Endothelial cell of umbilical vein (primary cell): ENCODE results near the gene PAK4. TPM values are rescaled to one million over a fixed set of nuclear protein-coding genes. Genes with fewer than 3 reads are reported as not detected.

Source experiments
- BruUV-seq: library from RNA; stranded (reverse); fragments of 400-500 nt; replicated peaks from 2 replicates; lab custom pipeline; 2021; lab: Mats Ljungman, UMichigan
- CTCF ChIA-PET: fragments of 300-600, 350-600 bp; sonication (Branson Sonifier 250); formaldehyde crosslinking; loops from one replicate; lab custom pipeline; 2021; ENCODE audit warnings: antibody characterized with exemption, inconsistent platforms; lab: Charles Lee
- POLR2A ChIA-PET: fragments of 300-600, 350-600 bp; sonication (Branson Sonifier 250); formaldehyde crosslinking; loops from one replicate; lab custom pipeline; 2021; ENCODE audit warnings: antibody characterized with exemption, inconsistent platforms; lab: Charles Lee
- DNase-seq: peaks from one replicate; pipeline ENCODE4 v3.0.0-alpha.2; 2011; ENCODE audit warnings: low read depth, low spot score
- FAIRE-seq: peaks from 2 replicates; lab custom pipeline; 2011; peaks lifted over from hg19 to GRCh38; lab: Jason Lieb, UNC
- H2AFZ ChIP-seq: 2 replicates; pipeline ENCODE4 v1.6.0; 2012; ENCODE audit warnings: low read depth, low read length, control low read depth, inconsistent platforms
- H3K27ac ChIP-seq: 2 replicates; pipeline ENCODE4 v1.5.1; 2011; ENCODE audit warnings: low read depth, mild to moderate bottlenecking, control low read depth, low read length, moderate library complexity; ENCODE audit not compliant: insufficient read depth
- H3K27me3 ChIP-seq, 2 experiments: 2 replicates each; pipeline versions ENCODE4 v1.6.0 to v1.6.1; 2011; ENCODE audit warnings: low read length in 2 of 2, mixed read lengths in 1 of 2; ENCODE audit not compliant: control insufficient read depth in 2 of 2, insufficient read depth in 2 of 2
- H3K36me3 ChIP-seq, 2 experiments: 2 replicates in 1 of 2; 3 replicates in 1 of 2; pipeline ENCODE4 v1.5.1; 2011; ENCODE audit warnings: low read length in 2 of 2, mild to moderate bottlenecking in 1 of 2, moderate library complexity in 1 of 2; ENCODE audit not compliant: control insufficient read depth in 2 of 2, insufficient read depth in 2 of 2; ENCODE audit errors: extremely low read depth in 1 of 2
- H3K4me1 ChIP-seq: 3 replicates; pipeline ENCODE4 v1.5.1; 2011; ENCODE audit warnings: mild to moderate bottlenecking, low read length; ENCODE audit not compliant: control insufficient read depth, insufficient read depth; ENCODE audit errors: extremely low read depth
- H3K4me2 ChIP-seq: 2 replicates; pipeline ENCODE4 v1.6.1; 2011; ENCODE audit warnings: low read length, control low read depth, mixed read lengths; ENCODE audit not compliant: insufficient read depth
- H3K4me3 ChIP-seq, 3 experiments: fragments of 200-600 bp in 1 of 3; sonication (generic), shearing (Covaris generic) in 1 of 3; replicated peaks in 1 of 3; 2 replicates each; pipeline ENCODE4 v1.5.1; 2011 to 2016; ENCODE audit warnings: control low read depth in 3 of 3, low read length in 3 of 3, mild to moderate bottlenecking in 2 of 3, inconsistent platforms in 1 of 3, low read depth in 1 of 3, moderate library complexity in 1 of 3; ENCODE audit not compliant: insufficient read depth in 1 of 3
- H3K79me2 ChIP-seq: 2 replicates; pipeline ENCODE4 v1.6.0; 2012; ENCODE audit warnings: low read length, inconsistent platforms; ENCODE audit not compliant: control insufficient read depth, insufficient read depth
- H3K9ac ChIP-seq: replicated peaks from 2 replicates; pipeline ENCODE3; 2011; ENCODE audit warnings: low read length, control low read depth; ENCODE audit not compliant: insufficient read depth; ENCODE audit errors: extremely low read depth
- H3K9me1 ChIP-seq: replicated peaks from 3 replicates; pipeline ENCODE4 v1.6.0; 2011; ENCODE audit warnings: mild to moderate bottlenecking, low read length; ENCODE audit not compliant: control insufficient read depth, insufficient read depth; ENCODE audit errors: extremely low read depth
- H3K9me3 ChIP-seq: replicated peaks from 2 replicates; pipeline ENCODE4 v1.5.1; 2012; ENCODE audit warnings: low read length, inconsistent platforms; ENCODE audit not compliant: control insufficient read depth, insufficient read depth
- H4K20me1 ChIP-seq: replicated peaks from 2 replicates; pipeline ENCODE3; 2011; ENCODE audit warnings: mild to moderate bottlenecking, low read length; ENCODE audit not compliant: control insufficient read depth, insufficient read depth; ENCODE audit errors: extremely low read depth
- CTCF ChIP-seq, 2 donors: IDR thresholded peaks; 1 replicate in 1 of 2; 2 replicates in 1 of 2; pipeline ENCODE4 v1.5.1; 2011; ENCODE audit warnings: low read length in 2 of 2, mild to moderate bottlenecking in 2 of 2, moderate library complexity in 2 of 2, control low read depth in 1 of 2, inconsistent platforms in 1 of 2, low read depth in 1 of 2; ENCODE audit not compliant: insufficient read depth in 1 of 2; ENCODE audit errors: extremely low read depth in 1 of 2
- EZH2 ChIP-seq: IDR thresholded peaks from 2 replicates; pipeline ENCODE4 v1.6.1; 2012; ENCODE audit warnings: borderline replicate concordance, low read depth, mild to moderate bottlenecking, moderate library complexity, low read length, inconsistent platforms; ENCODE audit not compliant: severe bottlenecking
- FOS ChIP-seq: IDR thresholded peaks from 2 replicates; pipeline ENCODE4 v1.6.1; 2011; ENCODE audit warnings: mild to moderate bottlenecking, low read length, moderate library complexity, borderline replicate concordance; ENCODE audit not compliant: insufficient read depth
- GATA2 ChIP-seq: IDR thresholded peaks from 2 replicates; pipeline ENCODE4 v1.7.0; 2011; ENCODE audit warnings: low read depth, mild to moderate bottlenecking, moderate library complexity, mixed read lengths, low read length; ENCODE audit not compliant: insufficient read length, insufficient read depth
- JUN ChIP-seq: IDR thresholded peaks from 2 replicates; pipeline ENCODE4 v1.6.1; 2011; ENCODE audit warnings: borderline replicate concordance, low read depth; ENCODE audit not compliant: insufficient read length, insufficient read depth
- MYC ChIP-seq: IDR thresholded peaks from one replicate; pipeline ENCODE4 v1.6.1; 2011; ENCODE audit warnings: mild to moderate bottlenecking, low read depth, low read length
- POLR2A ChIP-seq: IDR thresholded peaks from 2 replicates; pipeline ENCODE4 v1.6.1; 2012; ENCODE audit warnings: low read depth, mild to moderate bottlenecking, control low read depth, low read length
- dilution Hi-C: fragments of 300-500 bp; cut with MboI; formaldehyde crosslinking; loops from one replicate; pipeline ENCODE4 v1.15.0; 2019; ENCODE audit warnings: low sequenced_read_pairs; ENCODE audit not compliant: extremely low pct_ligation_motif_present
- intact Hi-C: fragments of 100-400 bp; cut with micrococcal nuclease; formaldehyde crosslinking; loops from one replicate; pipeline ENCODE4 v1.10.0; 2022
- polyA plus RNA-seq, 4 experiments: library from polyadenylated mRNA; depleted of rRNA in 3 of 4; stranded (reverse) in 3 of 4; unstranded in 1 of 4; fragments of >200 nt; gene quantifications; 2 replicates each; pipeline versions ENCODE4 v1.2.1 to v1.2.3, GENCODE V29; 2011 to 2012; ENCODE audit warnings: missing spikeins in 1 of 4
- total RNA-seq: library from RNA; stranded (reverse); gene quantifications from 2 replicates; pipeline ENCODE4 v1.2.3, GENCODE V29; 2021
- TF ChIP-seq, protein P1 (sequence below): IDR thresholded peaks from 2 replicates; pipeline ENCODE4 v1.6.1; 2011; ENCODE audit not compliant: insufficient read depth, insufficient read length

Gene PAK4
- total and polyA plus RNA-seq, 2 donors (not counting 3 experiments of a cell fraction or from before 2014, with no cell fraction given): 39.8 to 55.4 TPM

- Histone ChIP-seq H3K27me3 (no peaks in the 10 kb centered on the region), H3K9me3 (no peaks in the 10 kb centered on the region), H2AFZ (no peak overlapping the region), H4K20me1 (peaks cover 3% of the 10 kb centered on the region), H3K4me2 (no peak overlapping the region), H3K4me3 (no peak overlapping the region), H3K4me1 (peaks cover 15% of the 10 kb centered on the region), H3K9me1 (no peaks in the 10 kb centered on the region), H3K9ac (no peak overlapping the region), H3K79me2 (peaks cover 50% of the 10 kb centered on the region), H3K27ac (no peak overlapping the region), H3K36me3 (peaks cover 0 to 3% of the 10 kb centered on the region in 2 experiments)
- no peak for TF ChIP-seq FOS
- TF ChIP-seq, protein P1, sequence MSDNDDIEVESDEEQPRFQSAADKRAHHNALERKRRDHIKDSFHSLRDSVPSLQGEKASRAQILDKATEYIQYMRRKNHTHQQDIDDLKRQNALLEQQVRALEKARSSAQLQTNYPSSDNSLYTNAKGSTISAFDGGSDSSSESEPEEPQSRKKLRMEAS: no peak
- no peak for TF ChIP-seq JUN
- no peak for TF ChIP-seq MYC
- TF ChIP-seq CTCF (IDR thresholded peaks at IDR 0.05; ENCODE audit: extremely low read depth in 1 of 2, insufficient read depth in 1 of 2, low read depth in 1 of 2, low read length in 2 of 2): no peak
- no peak for TF ChIP-seq POLR2A
- TF ChIP-seq EZH2: no peak
- no peak for TF ChIP-seq GATA2
- CTCF ChIA-PET: interaction anchor here (1.2 kb wide), 1 partner anchor 18 kb away, joined by 4 read pairs; no protein-coding TSS in a partner anchor
- no TSS peak for BruUV-seq
- intact Hi-C loops: no loop called here
- DNase-seq (no peak), FAIRE-seq (no peak)
- dilution Hi-C loops: no loop called here
- POLR2A ChIA-PET: no interaction called here
These were observed 23.4 kb downstream of the PAK4 start for GRCh38 chr19:39148939-39149529.
